ENCODE measurements around the gene MDM4.
A peak's percentile ranks its signal among the peaks of the same experiment; 100 is the strongest.
"Not testable (repeated sequence)": the region's sequence is repeated elsewhere in the genome, so short reads cannot be mapped to it uniquely, and the experiment has no call there.

Gene MDM4

GRCh38 chr1:204520834-204521709 lies 4.9 kb downstream of the MDM4 start:
- peak; percentile 87 for DNase-seq

- not testable (repeated sequence) for DNase-seq
Observed at GRCh38 chr1:204521941-204522521, 5.8 kb downstream of the MDM4 start.

DNA sequence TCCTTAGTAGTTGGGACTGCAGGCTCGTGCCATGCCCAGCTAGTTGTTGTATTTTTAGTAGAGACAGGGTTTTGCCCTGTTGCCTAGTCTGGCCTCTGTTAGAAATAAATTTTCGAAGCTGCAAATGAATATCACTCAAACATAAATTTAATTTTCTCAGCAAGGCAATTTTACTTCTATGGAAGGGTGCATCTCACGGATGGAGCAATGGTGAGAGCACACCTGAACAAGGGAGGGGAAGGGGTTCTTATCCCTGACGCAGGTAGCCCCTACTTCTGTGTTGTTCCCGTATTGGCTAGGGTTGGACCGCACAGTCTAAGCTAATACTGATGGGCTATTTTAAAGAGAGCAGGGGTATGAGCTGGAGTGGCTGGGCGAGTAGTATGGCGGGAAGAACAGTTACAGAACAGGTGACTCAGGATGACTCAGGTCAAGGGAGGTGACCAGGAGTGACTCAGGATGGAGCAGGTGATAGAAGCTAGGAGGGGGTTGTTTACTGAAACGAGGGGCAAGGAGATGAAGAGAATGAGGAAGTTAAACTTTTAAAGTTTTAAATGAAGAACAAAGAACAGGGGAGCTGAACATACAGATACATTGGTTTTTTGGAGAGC lies 7.5 kb downstream of the MDM4 start:
- no peak for DNase-seq

DNA sequence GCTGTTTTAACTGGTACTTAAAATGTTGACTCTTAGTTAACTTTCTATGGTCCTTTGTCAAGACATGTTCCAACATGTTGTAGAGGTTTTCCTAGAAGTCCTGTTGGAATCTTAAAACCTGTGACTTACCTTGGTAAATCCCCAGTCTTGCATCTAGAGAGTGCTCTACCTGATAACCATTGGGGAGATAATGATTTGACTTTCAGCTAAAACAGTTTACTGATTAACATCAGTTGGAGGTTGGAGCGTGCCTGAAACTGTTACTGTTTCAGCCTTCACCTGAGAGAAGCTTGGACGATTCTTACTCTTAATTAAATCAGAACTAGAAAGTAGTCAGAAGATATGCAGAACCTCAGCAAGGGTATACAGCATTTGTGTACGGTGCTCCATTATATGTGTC lies 8.8 kb downstream of the MDM4 start:
- DNase-seq, result no peak

- DNase-seq, result no peak
Observed at GRCh38 chr1:204528241-204528640, 12.0 kb downstream of the MDM4 start.

- DNase-seq, result no peak
Observed at GRCh38 chr1:204528677-204529076, 12.5 kb downstream of the MDM4 start.

- no peak for DNase-seq
Observed at GRCh38 chr1:204529371-204529895, 13.2 kb downstream of the MDM4 start.

- no peak for DNase-seq
Observed at GRCh38 chr1:204530932-204531331, 14.7 kb downstream of the MDM4 start.

DNA sequence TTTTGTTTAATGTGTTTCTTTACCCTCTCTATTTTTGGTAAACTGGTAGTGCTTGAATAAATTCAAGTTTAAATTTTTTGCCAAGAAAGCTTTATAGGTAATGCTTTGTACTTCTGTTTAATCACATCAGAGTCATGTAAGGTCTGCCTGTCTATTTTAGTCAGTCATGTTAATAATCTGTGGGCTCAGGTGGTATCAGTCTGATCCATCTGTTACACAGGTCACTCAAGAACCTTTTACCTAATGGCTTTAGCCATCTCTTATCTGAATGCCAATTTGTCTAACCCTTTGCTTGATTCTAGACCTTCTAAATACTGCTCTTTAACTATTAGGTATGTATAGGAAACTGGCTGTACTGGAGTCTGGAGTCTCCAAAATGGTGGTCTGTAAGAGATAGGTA lies 16.6 kb downstream of the MDM4 start:
- DNase-seq, result no peak

DNA sequence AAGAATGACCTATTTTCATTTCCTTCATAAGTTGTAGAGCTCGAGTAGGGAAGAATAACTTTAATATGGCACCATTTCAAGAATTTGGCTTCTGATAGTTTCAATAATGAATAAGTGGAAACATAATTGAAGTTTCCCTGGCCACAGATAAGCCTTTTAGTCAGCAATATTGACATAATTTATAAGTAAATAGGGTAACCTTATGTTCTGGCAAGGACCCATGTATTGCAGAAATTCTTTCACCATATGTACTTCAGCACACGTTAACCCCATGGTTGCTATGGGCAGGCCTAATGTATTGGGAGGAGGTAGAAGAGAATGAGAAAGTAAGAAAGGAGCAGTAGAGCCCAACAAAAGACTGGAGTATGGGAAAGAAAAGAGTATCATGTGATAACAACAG lies 25.4 kb downstream of the MDM4 start:
- DNase-seq, result no peak

- DNase-seq, result peak; percentile 65
Observed at GRCh38 chr1:204544321-204544720, 28.1 kb downstream of the MDM4 start.

GRCh38 chr1:204545202-204545601 lies 29.0 kb downstream of the MDM4 start:
- DNase-seq, result no peak

DNA sequence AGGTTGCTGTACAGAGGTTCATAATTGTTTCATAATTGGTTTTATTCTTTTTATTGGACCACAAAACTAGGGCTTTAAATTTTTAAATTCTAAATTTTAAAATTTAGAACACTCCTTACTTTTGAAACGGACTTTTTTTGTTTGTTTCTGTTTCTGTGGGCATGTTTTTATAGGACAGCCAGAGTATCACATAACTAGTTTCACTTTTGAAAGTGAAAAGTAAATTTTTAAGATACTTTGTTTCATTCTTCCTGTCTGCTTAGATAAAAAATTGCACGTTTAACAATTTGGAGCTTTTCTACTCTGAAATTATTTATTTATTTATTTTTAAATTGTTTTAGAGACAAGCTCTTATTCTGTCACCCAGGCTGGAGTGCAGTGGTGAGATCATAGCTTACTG lies 29.7 kb downstream of the MDM4 start:
- peak; percentile 14 for DNase-seq

GRCh38 chr1:204548265-204548664 lies 32.1 kb downstream of the MDM4 start:
- no peak for DNase-seq

DNA sequence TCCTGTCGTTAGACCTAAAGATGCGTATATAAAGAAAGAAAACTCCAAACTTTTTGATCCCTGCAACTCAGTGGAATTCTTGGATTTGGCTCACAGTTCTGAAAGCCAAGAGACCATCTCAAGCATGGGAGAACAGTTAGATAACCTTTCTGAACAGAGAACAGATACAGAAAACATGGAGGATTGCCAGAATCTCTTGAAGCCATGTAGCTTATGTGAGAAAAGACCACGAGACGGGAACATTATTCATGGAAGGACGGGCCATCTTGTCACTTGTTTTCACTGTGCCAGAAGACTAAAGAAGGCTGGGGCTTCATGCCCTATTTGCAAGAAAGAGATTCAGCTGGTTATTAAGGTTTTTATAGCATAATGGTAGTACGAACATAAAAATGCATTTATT lies 33.1 kb downstream of the MDM4 start:
- DNase-seq, result no peak

DNA sequence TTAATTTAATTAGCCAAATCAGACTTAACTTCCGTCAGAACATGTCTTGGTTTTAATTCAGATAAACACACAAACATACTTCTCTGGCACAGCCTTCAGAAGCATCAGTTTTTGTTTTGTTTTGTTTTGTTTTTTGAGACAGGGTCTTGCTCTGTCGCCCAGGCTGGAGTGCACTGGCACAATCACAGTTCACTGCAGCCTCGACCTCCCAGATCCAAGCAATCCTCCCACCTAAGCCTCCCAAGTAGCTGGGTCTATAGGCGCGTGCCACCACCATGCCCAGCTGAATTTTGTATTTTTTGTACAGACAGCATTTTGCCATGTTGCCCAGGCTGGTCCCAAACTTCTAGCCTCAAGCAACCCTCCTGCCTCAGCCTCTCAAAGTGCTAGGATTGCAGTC lies 34.7 kb downstream of the MDM4 start:
- no peak for DNase-seq

DNA sequence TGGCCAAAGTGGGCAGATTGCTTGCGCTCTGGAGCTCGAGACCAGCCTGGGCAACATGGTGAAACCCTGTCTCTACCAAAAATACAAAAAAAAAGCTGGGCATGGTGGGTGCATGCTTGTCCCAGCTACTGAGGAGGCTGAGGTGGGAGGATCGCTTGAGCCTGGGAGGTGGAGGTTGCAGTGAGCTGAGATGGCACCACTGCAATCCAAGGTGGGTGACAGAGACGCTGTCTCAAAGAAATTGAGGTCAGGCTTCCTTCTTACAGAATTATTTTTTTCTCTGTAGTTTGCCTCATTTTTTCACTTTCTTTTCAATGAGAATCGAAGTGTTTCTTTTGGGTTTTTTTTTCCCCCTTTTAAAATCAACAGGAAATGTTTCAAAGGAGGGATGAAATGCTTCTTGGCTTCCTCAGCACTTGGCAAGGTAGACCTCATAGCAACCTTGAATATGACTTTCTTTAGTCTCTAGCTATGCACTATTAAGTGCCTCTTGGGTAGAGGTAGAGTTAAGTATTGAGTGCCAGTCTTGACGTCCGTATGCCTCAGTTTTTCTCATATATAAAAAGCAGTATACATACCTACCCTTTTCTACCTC lies 40.3 kb downstream of the MDM4 start:
- no peak for DNase-seq

GRCh38 chr1:204558467-204558866 lies 42.3 kb downstream of the MDM4 start:
- DNase-seq, result no peak

DNA sequence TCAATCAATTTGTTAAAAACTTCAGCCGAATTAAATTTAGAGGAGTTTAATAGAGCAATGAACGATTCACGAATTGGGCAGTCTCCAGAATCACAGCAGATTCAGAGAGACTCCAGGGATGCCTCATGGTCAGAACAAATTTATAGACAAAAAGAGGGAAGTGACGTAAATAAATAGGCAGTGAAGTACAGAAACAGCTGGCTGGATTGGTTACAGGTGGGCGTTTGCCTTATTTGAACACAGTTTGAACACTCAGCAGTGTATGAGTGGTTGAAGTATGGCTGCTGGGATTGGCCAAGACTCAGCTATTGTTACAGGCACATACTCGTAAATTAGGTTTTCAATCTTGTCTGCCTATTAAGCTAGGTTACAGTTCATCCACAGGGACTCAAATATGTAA lies 43.8 kb downstream of the MDM4 start:
- DNase-seq, result not testable (repeated sequence)

DNA sequence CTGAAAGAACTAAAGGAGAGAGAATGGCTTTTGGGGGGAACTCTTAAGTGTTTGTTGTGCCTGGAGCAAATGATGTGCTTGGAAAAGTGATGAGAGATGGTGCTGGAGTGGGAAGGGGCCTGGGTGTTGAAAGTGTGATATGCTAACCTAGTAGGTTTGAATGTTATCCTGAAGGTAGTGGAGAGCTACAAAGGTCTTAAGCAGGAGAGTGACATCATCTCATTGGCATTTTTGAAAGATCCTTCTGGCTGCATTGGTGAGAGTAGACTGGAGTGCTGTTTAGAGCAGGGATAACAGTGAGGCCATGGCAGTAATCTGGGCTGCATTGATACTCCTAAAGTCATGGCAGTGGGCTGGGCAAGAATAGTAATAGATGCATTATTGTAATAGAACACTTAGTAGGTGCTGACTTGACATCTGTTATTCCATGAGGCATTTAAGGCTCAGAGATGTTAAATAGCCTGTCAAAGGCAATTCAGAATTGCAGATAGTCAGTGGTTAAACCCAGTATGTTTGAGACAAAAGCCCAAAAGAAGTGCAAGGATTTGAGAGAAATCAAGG lies 44.5 kb downstream of the MDM4 start:
- DNase-seq, result no peak

GRCh38 chr1:204562075-204562990 lies 46.1 kb downstream of the MDM4 start:
- DNase-seq, result no peak

DNA sequence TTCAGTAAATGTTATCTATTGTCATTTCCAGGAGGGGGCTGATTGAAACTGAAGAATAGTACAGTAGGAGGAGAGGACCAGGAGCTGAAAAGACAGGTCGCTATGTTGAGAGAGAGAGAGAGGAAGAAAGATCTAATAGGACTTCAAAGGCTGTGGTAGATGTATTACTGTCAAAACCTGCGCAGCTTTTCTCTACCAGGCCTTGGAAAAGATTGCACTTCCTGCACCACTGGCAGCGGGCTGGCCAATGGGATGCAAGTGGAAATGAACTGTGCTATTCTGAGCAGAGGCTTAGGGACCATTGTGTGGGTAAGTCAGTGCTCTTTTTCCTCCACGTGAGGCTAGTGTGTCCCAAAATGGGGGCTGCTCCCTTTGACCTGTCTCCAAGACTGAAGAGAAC lies 47.1 kb downstream of the MDM4 start:
- DNase-seq, result no peak
